Activated CD8-positive, alpha-beta T cell treated with anti-CD3 and anti-CD28 coated beads for 36 hours (primary cell): ENCODE measurements around the gene IRAK1BP1. TPM values are rescaled to one million over a fixed set of nuclear protein-coding genes. Genes with fewer than 3 reads are reported as not detected.

Source experiments
- ATAC-seq: fragments of 200-7000 bp; cut with Tn5 transposase; one replicate; pipeline ENCODE4 v1.10.0; 2021; ENCODE audit warnings: mild to moderate bottlenecking, moderate library complexity
- CTCF ChIA-PET: fragments of 350-600 bp; sonication (Branson Sonifier 250); formaldehyde crosslinking; loops from one replicate; lab custom pipeline; 2021; ENCODE audit warnings: antibody characterized with exemption; lab: Charles Lee
- POLR2A ChIA-PET: fragments of 350-600 bp; sonication (Branson Sonifier 250); formaldehyde crosslinking; loops from one replicate; lab custom pipeline; 2021; ENCODE audit warnings: antibody characterized with exemption; lab: Charles Lee
- DNase-seq: peaks from one replicate; pipeline ENCODE4 v3.0.0-alpha.2; 2020
- H3K27ac Mint-ChIP-seq: one replicate; pipeline ENCODE4 v1.8.0; 2021; ENCODE audit warnings: mild to moderate bottlenecking, mixed read lengths
- H3K27me3 Mint-ChIP-seq: one replicate; pipeline ENCODE4 v1.8.0; 2021; ENCODE audit warnings: mixed read lengths
- H3K36me3 Mint-ChIP-seq: one replicate; pipeline ENCODE4 v1.8.0; 2021; ENCODE audit warnings: low read depth, mixed read lengths
- H3K4me1 Mint-ChIP-seq: one replicate; pipeline ENCODE4 v1.8.0; 2021; ENCODE audit warnings: low read depth, mixed read lengths
- H3K4me3 Mint-ChIP-seq: one replicate; pipeline ENCODE4 v1.8.0; 2021; ENCODE audit warnings: mild to moderate bottlenecking, moderate library complexity, mixed read lengths
- H3K9me3 Mint-ChIP-seq: one replicate; pipeline ENCODE4 v1.8.0; 2021; ENCODE audit warnings: mixed read lengths
- intact Hi-C: fragments of 100-400 bp; cut with micrococcal nuclease; formaldehyde crosslinking; loops from one replicate; pipeline ENCODE4 v1.10.0; 2022
- total RNA-seq, 2 experiments: library from RNA; stranded (reverse); gene quantifications; one replicate each; pipeline ENCODE4 v1.2.3, GENCODE V29; 2021
- TF ChIP-seq, protein P1 (sequence below): fragments of 200-600 bp; IDR thresholded peaks from one replicate; pipeline ENCODE4 v1.8.0; 2022; ENCODE audit warnings: antibody characterized with exemption, mild to moderate bottlenecking

IRAK1BP1 gene
- total RNA-seq, 2 experiments from 2014 or later, result 2.3 to 2.6 TPM

DNA sequence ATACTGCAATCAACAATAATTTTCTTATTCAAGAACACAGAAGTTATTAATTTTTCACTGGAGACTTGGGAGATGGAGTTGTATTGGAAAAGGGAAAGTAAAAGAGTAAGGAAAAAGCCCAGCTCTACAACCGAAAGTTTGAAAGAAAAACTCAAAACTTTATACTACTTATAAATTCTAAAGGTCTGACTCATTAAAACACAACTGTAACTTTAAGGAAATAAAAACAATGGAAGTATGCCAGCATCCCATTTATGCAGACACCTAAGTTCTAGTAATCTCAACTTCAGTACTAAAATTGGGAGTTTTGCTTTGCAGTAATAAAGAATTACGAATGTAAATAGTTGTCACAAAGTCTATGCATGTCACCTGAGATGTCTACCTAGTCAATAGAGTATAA is 80.6 kb downstream of the IRAK1BP1 start:
- no peak for ATAC-seq
- POLR2A ChIA-PET, result no interaction called here
- DNase-seq, result no peak
- intact Hi-C loops, result no loop called here
- CTCF ChIA-PET, result no interaction called here
- Mint-ChIP-seq H3K27ac (no peak overlapping the region), H3K9me3 (peaks cover 8% of the 10 kb centered on the region), H3K27me3 (no peaks in the 10 kb centered on the region), H3K4me3 (no peak overlapping the region), H3K4me1 (no peaks in the 10 kb centered on the region), H3K36me3 (peaks cover 70% of the 10 kb centered on the region)
- TF ChIP-seq, protein P1, sequence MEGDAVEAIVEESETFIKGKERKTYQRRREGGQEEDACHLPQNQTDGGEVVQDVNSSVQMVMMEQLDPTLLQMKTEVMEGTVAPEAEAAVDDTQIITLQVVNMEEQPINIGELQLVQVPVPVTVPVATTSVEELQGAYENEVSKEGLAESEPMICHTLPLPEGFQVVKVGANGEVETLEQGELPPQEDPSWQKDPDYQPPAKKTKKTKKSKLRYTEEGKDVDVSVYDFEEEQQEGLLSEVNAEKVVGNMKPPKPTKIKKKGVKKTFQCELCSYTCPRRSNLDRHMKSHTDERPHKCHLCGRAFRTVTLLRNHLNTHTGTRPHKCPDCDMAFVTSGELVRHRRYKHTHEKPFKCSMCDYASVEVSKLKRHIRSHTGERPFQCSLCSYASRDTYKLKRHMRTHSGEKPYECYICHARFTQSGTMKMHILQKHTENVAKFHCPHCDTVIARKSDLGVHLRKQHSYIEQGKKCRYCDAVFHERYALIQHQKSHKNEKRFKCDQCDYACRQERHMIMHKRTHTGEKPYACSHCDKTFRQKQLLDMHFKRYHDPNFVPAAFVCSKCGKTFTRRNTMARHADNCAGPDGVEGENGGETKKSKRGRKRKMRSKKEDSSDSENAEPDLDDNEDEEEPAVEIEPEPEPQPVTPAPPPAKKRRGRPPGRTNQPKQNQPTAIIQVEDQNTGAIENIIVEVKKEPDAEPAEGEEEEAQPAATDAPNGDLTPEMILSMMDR, result no peak

DNA sequence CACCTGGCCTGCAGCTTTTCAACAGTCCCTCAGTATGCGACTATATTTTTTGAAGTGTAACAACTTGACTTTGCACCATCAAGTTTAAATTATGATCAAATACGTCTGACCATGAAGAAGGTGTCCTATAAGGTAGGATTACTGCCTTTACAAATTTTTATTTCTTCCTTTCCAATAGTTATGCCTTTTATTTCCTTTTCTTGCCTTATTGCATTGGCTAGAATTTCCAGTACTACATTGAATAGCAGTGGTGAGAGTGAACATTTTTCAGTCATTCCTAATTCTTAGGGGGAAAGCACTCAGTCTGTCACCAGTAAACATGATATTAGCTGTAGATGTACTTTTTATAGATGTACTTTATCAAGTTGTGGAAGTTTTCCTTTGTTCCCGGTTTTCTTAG is 81.4 kb downstream of the IRAK1BP1 start:
- peaks cover 8% of the 10 kb centered on the region for H3K9me3 Mint-ChIP-seq
- ATAC-seq (no peak), DNase-seq (no peak)
- no peaks in the 10 kb centered on the region for H3K27me3 Mint-ChIP-seq
- ChIA-PET CTCF (no interaction called here), POLR2A (no interaction called here)
- no peaks in the 10 kb centered on the region for H3K4me1 Mint-ChIP-seq
- TF ChIP-seq, protein P1, result no peak
- H3K4me3 Mint-ChIP-seq, result no peak overlapping the region
- intact Hi-C loops, result no loop called here
- H3K36me3 Mint-ChIP-seq, result peaks cover 72% of the 10 kb centered on the region
- no peak overlapping the region for H3K27ac Mint-ChIP-seq

DNA sequence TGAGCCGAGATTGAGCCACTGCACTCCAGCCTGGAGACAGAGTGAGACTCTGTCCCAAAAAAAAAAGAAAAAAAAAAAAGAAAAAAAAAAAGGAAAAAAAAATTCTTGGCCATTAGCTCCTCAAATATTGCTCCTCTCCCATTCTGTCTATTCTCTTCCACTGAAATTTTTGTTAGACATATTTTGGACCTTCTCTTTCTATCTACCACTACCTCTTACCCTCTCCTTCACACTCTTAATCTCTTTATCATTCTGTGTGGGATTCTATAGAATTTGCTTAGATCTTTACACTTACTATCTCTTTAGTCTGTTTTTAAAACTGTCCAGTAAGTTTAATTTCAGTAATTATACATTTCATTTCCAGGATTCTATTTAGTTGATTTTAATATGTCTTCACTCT is 85.0 kb downstream of the IRAK1BP1 start:
- DNase-seq (no peak), ATAC-seq (no peak)
- intact Hi-C loops, result no loop called here
- ChIA-PET CTCF (no interaction called here), POLR2A (interaction anchor here (1.2 kb wide), 1 partner anchor 19 kb away, joined by 5 read pairs; no protein-coding TSS in a partner anchor)
- Mint-ChIP-seq H3K27me3 (no peaks in the 10 kb centered on the region), H3K36me3 (peaks cover 71% of the 10 kb centered on the region), H3K4me3 (no peak overlapping the region), H3K27ac (no peak overlapping the region), H3K4me1 (no peaks in the 10 kb centered on the region), H3K9me3 (peaks cover 8% of the 10 kb centered on the region)
- TF ChIP-seq, protein P1, result no peak

Other genes starting within 250 kb of the IRAK1BP1 start
- 10 to 100 TPM; 24.7 to 25.7 TPM for gene PHIP, start 210.7 kb downstream of the IRAK1BP1 start, total RNA-seq